ENCODE data around the gene GAS2L2. TPM values are rescaled to one million over a fixed set of nuclear protein-coding genes. Genes with fewer than 3 reads are reported as not detected.

GAS2L2 gene
- total RNA-seq, 2 experiments from 2014 or later: 0.27 to 0.34 TPM

DNA sequence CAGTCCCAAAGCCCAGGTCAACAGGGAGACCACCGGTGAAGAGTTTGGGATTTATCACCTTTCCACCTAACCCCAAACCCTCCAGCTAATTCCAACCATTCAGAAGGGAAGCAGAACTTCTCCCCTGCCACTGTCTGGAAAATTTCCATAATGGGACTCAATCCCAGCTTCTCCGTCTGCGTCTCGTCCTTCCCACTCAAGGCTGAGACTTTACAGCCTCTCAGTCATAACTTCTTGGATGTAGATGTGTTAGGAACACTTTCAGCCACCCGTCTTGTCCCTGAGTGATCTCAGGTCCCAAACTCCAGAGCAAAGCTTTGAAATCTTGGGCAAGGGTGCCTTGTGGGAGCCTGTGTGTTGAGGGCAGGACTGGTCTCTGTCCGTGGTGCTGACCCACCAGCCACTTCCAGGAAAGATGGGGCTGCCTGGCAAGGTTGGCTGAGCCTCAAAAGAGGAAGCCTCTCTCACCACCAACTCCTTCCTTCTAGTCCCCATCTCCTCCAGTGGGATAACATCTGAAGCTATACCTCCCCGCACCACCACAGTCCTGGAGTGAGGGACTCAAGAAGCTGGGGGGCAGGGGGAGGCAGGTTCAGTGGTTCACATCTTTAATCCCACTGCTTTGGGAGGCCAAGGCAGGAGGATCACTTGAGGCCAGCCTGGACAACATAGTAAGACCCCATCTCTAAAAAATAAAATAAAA is 9.3 kb downstream of the GAS2L2 start:
- Mint-ChIP-seq H3K9me3 (no peaks in the 10 kb centered on the region), H3K27me3 (peaks cover 40% of the 10 kb centered on the region), H3K36me3 (ENCODE audit: low read depth) (no peaks in the 10 kb centered on the region), H3K4me3 (no peak overlapping the region), H3K4me1 (ENCODE audit: low read depth) (peaks cover 22% of the 10 kb centered on the region), H3K27ac (no peak overlapping the region)
- CTCF ChIA-PET: interaction anchor here (7.1 kb wide), 1 partner anchor 131 kb away, joined by 121 read pairs; no protein-coding TSS in a partner anchor
- intact Hi-C loops (cut with micrococcal nuclease): loop anchor here (10.0 kb wide), 1 partner anchor 569 kb away; no protein-coding TSS in a partner anchor
- POLR2A ChIA-PET: interaction anchor here (1.7 kb wide), 1 partner anchor 12 kb away, joined by 6 read pairs; the partner anchor contains the start of gene RASL10B
- ATAC-seq (no peak), DNase-seq (peak; percentile 33)
- no peak for TF ChIP-seq CTCF (IDR thresholded peaks at IDR 0.05)

- POLR2A ChIA-PET: interaction anchor here (1.7 kb wide), 1 partner anchor 12 kb away, joined by 6 read pairs; the partner anchor contains the start of gene RASL10B
- CTCF ChIA-PET: no interaction called here
- peaks cover 34% of the 10 kb centered on the region for H3K27me3 Mint-ChIP-seq
- no peak overlapping the region for H3K27ac Mint-ChIP-seq
- ATAC-seq (no peak), DNase-seq (no peak)
- H3K4me3 Mint-ChIP-seq: no peak overlapping the region
- TF ChIP-seq CTCF (IDR thresholded peaks at IDR 0.05): no peak
- peaks cover 14% of the 10 kb centered on the region for H3K4me1 Mint-ChIP-seq (ENCODE audit: low read depth)
- intact Hi-C loops (cut with micrococcal nuclease): loop anchor here (10.0 kb wide), 1 partner anchor 568 kb away; no protein-coding TSS in a partner anchor
- H3K9me3 Mint-ChIP-seq: no peaks in the 10 kb centered on the region
- no peaks in the 10 kb centered on the region for H3K36me3 Mint-ChIP-seq (ENCODE audit: low read depth)
These were observed 10.1 kb downstream of the GAS2L2 start for GRCh38 chr17:35742896-35743477.

- ATAC-seq (no peak), DNase-seq (no peak)
- ChIA-PET POLR2A (interaction anchor here (1.0 kb wide), 1 partner anchor 13 kb away, joined by 5 read pairs; no protein-coding TSS in a partner anchor), CTCF (no interaction called here)
- no peaks in the 10 kb centered on the region for H3K9me3 Mint-ChIP-seq
- no peak for TF ChIP-seq CTCF (IDR thresholded peaks at IDR 0.05)
- H3K4me1 Mint-ChIP-seq (ENCODE audit: low read depth): peaks cover 9% of the 10 kb centered on the region
- no peaks in the 10 kb centered on the region for H3K36me3 Mint-ChIP-seq (ENCODE audit: low read depth)
- no peak overlapping the region for H3K4me3 Mint-ChIP-seq
- peaks cover 32% of the 10 kb centered on the region for H3K27me3 Mint-ChIP-seq
- intact Hi-C loops (cut with micrococcal nuclease): loop anchor here (10.0 kb wide), 1 partner anchor 568 kb away; no protein-coding TSS in a partner anchor
- H3K27ac Mint-ChIP-seq: no peak overlapping the region
These were observed 10.5 kb downstream of the GAS2L2 start for GRCh38 chr17:35742496-35742895.

- H3K9me3 Mint-ChIP-seq: no peaks in the 10 kb centered on the region
- TF ChIP-seq CTCF (IDR thresholded peaks at IDR 0.05): peak; percentile 24
- POLR2A ChIA-PET: interaction anchor here (1.0 kb wide), 1 partner anchor 12 kb away, joined by 5 read pairs; no protein-coding TSS in a partner anchor
- no peaks in the 10 kb centered on the region for H3K36me3 Mint-ChIP-seq (ENCODE audit: low read depth)
- peak; percentile 49 for DNase-seq
- CTCF ChIA-PET: interaction anchor here (0.8 to 1.5 kb wide), 3 partner anchors 10 to 23 kb away, joined by 3 to 5 read pairs (median 4); partner anchors contain the start of genes C17orf50 and RASL10B
- peak overlapping the region; percentile 54 for H3K4me3 Mint-ChIP-seq
- peaks cover 7% of the 10 kb centered on the region for H3K4me1 Mint-ChIP-seq (ENCODE audit: low read depth)
- intact Hi-C loops (cut with micrococcal nuclease): loop anchor here (10.0 kb wide), 1 partner anchor 566 kb away; no protein-coding TSS in a partner anchor
- H3K27ac Mint-ChIP-seq: no peak overlapping the region
- peak; percentile 79 for ATAC-seq
- peaks cover 30% of the 10 kb centered on the region for H3K27me3 Mint-ChIP-seq
These were observed 11.8 kb downstream of the GAS2L2 start for GRCh38 chr17:35740997-35741931.

All from activated CD8-positive, alpha-beta T cell treated with anti-CD3 and anti-CD28 coated beads for 36 hours (primary cell).